GM21367 (cell line): ENCODE measurements around the gene PSMD13.

Experiments used
- ATAC-seq: cut with Tn5 transposase; IDR thresholded peaks from one replicate; pipeline ENCODE4 v1.9.1; 2021; ENCODE audit not compliant: unreplicated experiment

Gene PSMD13

DNA sequence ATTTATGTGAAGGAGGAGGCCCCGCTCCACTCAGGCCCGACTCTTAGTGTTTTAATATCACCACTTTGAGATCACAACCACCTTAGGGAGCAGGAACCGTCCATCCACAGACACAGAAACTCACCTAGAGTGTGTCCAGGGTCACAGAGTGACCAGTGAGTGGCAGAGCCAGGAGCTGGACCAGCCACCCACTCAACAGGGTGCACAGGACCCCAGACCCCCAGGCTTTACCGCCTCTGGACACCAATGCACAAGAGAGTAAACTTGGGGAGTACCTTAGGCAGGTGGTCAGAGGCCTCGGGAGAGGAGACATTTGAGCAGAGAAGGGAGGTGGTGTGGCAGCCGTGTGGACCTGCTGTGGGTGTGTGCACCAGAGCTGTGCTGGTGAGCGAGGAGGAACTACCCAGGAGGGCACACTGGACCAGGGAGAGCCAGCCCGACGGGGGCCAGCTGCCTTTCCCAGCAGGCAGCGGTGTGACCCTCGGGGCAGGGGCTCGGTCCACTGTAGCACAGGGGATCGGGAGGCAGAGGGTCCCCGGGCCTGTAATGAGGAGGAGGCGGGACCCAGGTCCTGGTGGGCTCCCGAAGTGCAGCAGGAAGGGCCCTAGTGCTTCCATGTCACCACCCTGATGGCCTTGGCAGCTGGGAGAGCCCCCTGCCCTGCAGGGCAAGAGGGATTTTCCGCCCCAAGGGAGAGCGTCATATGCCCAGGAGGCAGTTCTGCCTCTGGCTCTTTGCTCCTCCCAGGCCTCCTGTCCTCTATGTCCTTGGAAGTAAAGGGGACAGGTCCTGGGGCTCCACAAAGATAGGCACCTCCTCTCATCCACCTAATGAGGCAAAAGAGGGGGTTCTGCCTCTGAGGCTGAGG is 33.9 kb downstream of the PSMD13 start:
- ATAC-seq: no peak

DNA sequence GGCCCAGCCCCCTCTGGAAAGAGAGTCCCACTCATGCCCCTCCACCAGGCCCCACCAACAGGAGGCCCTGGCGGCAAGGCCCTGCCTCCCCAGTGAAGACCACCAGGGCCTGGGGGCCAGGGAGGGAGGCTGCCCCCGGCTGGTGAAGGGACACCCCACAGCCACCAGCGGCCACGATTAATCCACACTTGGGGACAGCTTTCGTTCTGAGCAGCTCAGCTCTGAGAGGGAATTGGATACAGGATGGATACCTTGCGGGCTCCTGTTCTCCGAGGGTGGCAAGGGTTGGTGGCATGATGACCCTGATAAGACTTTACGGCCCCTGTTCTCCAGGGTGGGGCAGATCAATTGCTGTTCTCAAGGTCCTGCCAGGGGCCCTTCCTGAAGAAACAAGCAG is 34.5 kb downstream of the PSMD13 start:
- ATAC-seq: no peak

DNA sequence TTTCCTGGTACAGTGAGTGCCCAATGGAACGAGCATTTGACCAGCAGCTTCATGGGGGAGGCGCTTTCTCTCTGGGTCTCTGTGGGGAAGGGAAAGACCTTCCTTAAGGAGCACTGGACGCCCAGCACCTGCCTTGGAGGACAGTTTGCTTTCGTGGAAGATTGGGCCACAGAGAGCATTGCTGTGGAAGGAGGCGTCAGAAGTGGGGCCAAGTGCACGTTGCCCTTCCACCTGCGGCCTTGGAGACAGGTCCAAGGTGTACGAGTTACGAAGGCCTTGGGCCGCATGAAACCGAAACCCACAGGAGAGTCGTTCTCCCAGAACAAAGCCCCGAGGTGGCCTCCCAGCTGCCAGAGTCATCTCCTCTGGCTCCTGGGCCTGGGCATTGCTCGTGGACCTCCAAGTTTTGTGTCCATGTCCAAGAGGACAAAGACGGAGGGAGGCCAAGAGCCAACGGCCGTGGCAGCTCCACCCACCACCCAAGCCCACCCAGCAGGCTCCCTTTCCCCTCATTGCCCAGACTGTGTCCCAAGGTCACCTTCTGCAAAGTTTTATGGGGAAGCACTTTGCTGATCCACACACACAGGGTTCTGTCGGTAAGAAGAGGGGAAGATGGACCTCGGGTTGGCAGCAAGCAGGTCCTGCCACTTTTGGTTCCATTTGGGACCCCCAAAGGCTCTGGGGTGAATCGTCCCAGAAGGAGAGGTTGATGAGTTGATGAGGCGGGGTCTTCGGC is 35.6 kb downstream of the PSMD13 start:
- ATAC-seq: no peak

DNA sequence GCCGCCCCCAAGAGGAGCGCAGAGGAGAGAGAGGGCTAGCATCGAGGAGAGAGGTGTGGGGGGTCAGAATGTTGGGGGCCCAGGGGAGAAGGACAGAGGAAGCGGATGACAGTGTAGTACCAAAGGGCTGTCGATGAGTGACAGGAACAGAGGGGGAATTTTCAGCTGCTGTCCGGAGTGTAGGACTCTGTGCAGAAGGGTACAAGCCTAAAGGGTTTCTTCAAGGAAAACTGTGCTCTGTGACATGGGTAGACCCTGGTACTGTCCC is 36.1 kb downstream of the PSMD13 start:
- ATAC-seq: no peak

DNA sequence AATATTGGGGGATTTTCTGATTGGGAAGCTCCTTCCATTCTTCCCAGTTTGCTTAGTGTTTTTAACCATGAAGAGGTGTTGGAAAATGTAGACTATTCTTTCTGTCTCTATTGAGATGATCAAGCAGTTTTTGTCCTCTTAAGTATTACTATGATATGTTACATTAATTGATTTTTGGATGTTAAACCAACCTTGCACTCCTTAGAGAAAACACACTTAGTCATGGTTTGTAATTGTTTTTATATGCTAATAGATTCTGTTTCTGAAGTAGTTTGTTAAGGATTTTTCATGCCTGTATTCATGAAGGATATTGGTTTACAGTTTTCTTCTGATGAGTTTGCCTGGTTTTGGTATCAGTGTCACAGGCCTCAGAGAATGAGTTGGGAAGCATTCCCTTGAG is 39.4 kb downstream of the PSMD13 start:
- ATAC-seq: no peak

DNA sequence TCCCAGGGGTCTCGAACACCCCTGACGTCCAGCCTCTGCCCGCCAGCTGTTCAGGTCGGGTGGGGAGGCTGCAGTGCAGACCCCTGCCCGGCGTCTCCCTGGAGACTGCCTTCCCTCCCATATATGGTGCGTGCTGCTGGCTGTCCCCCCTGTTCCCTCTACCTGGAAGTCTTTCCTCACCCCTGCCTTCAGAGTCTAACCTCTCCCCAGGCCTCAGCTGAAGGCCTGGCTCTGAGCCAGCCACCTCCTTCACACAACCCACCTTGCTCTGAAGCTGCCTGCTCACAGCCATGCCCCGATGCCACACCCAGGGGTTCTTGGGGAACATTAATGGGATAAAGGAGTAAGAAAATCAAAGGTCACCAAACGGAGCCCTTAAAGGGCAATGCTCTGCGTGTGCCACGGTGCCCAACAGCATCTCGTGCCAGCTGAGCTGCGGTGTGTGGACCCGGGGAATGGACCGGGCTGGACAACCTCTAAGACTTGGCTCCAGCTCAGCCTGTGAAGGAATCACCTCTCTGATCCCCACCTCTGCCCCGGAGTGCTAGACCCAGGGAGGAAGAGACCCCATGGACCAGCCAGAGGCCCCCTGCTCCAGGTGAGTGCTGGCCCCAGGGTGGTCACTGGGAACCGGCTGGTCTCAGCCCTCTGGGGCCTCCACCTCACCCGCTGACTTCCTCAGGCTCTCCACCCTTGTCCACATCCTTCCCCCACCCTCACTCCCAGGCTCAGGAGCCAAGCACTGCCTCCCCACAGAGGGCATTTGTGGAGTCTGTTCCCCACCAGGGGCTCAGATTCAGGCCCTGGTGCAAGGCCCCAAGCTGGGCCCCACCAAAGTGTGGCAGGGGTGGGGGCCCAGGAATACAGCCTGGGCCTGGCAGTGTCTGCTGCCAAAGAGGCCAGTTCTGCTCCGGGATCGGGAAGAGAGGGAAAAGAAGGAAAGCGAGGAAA is 41.5 kb downstream of the PSMD13 start, which contains the start of gene NLRP6:
Gene NLRP6, plus strand, starts transcription at position 407 of the 951 bp plus-strand sequence. Its CDS starts 163 bp downstream, at position 570.
- ATAC-seq: no peak

DNA sequence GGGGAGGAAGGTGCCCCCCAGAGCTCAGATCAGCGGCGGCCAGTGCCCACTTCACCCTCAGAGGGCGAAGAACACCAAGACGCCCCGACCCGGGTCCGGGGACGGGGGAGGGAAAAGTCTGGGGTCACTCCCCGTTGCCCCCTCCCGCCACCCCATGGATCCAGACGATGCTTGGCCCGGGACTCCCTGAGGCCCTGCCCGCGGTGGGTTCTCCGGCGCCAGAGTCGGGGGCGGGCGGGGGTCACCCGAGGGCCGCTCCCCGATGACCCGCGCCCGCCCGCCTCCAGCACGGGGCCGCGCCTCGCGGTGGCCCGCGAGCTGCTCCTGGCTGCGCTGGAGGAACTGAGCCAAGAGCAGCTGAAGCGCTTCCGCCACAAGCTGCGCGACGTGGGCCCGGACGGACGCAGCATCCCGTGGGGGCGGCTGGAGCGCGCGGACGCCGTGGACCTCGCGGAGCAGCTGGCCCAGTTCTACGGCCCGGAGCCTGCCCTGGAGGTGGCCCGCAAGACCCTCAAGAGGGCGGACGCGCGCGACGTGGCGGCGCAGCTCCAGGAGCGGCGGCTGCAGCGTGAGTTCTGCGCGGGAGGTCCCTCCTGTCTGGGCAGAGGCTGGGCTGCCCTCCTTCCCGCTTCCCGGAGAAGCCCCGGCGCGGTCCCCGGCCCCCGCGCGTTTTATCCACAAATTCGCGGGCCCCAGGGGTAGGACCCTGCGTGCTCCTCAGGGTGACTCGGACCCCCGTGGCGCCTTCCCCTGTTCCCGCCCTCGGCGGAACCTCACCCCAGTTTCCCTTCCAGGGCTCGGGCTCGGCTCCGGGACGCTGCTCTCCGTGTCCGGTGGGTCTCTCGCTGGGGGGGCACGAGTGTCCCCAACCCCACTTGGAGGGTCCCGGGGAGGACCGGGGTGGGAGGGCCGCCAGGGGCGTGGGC is 42.5 kb downstream of the PSMD13 start:
- no peak for ATAC-seq

DNA sequence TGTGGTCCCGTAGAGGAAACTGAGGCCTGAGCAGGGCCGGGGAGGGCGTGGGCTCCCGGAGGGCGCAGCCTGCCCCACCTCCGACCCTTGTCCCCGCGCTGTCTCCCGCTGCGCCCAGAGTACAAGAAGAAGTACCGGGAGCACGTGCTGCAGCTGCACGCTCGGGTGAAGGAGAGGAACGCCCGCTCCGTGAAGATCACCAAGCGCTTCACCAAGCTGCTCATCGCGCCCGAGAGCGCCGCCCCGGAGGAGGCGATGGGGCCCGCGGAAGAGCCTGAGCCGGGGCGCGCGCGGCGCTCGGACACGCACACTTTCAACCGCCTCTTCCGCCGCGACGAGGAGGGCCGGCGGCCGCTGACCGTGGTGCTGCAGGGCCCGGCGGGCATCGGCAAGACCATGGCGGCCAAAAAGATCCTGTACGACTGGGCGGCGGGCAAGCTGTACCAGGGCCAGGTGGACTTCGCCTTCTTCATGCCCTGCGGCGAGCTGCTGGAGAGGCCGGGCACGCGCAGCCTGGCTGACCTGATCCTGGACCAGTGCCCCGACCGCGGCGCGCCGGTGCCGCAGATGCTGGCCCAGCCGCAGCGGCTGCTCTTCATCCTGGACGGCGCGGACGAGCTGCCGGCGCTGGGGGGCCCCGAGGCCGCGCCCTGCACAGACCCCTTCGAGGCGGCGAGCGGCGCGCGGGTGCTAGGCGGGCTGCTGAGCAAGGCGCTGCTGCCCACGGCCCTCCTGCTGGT is 43.4 kb downstream of the PSMD13 start:
- ATAC-seq: no peak

DNA sequence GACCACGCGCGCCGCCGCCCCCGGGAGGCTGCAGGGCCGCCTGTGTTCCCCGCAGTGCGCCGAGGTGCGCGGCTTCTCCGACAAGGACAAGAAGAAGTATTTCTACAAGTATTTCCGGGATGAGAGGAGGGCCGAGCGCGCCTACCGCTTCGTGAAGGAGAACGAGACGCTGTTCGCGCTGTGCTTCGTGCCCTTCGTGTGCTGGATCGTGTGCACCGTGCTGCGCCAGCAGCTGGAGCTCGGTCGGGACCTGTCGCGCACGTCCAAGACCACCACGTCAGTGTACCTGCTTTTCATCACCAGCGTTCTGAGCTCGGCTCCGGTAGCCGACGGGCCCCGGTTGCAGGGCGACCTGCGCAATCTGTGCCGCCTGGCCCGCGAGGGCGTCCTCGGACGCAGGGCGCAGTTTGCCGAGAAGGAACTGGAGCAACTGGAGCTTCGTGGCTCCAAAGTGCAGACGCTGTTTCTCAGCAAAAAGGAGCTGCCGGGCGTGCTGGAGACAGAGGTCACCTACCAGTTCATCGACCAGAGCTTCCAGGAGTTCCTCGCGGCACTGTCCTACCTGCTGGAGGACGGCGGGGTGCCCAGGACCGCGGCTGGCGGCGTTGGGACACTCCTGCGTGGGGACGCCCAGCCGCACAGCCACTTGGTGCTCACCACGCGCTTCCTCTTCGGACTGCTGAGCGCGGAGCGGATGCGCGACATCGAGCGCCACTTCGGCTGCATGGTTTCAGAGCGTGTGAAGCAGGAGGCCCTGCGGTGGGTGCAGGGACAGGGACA is 44.1 kb downstream of the PSMD13 start:
- ATAC-seq: no peak

DNA sequence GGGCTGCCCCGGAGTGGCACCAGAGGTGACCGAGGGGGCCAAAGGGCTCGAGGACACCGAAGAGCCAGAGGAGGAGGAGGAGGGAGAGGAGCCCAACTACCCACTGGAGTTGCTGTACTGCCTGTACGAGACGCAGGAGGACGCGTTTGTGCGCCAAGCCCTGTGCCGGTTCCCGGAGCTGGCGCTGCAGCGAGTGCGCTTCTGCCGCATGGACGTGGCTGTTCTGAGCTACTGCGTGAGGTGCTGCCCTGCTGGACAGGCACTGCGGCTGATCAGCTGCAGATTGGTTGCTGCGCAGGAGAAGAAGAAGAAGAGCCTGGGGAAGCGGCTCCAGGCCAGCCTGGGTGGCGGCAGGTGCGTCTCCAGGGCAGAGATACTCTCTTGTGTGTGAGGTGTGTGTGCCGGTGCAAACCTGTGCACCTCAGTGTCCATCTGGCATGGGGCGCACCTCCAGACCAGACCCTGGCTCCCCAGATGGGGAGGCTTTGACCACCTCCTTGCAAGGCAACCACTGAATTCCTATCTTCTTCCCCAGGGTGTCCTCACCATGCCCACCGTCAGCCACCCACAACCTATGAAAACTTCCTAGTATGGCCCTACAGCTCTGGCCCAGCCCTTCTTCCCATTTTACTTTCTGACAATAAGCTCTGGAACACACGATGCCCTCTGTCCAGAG is 44.8 kb downstream of the PSMD13 start:
- ATAC-seq: no peak

DNA sequence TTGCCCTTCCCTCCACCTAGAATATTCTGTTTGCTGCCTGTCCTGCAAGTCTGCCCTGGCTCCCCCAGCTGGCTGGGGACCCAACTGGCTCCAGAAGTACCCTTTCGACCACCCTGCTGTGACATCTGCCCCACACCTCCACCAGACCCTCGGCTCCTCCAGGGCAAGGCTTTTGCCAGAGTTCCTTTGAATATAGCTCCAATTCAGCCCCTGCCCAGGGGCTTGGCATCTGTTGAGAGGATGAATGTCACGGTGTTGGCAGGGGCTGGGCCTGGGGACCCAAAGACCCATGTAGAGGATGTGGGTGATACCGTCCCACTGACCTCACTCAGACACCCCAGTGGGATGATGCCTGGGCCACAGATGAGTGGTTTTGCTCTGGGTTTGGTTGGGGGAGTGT is 45.4 kb downstream of the PSMD13 start:
- no peak for ATAC-seq

DNA sequence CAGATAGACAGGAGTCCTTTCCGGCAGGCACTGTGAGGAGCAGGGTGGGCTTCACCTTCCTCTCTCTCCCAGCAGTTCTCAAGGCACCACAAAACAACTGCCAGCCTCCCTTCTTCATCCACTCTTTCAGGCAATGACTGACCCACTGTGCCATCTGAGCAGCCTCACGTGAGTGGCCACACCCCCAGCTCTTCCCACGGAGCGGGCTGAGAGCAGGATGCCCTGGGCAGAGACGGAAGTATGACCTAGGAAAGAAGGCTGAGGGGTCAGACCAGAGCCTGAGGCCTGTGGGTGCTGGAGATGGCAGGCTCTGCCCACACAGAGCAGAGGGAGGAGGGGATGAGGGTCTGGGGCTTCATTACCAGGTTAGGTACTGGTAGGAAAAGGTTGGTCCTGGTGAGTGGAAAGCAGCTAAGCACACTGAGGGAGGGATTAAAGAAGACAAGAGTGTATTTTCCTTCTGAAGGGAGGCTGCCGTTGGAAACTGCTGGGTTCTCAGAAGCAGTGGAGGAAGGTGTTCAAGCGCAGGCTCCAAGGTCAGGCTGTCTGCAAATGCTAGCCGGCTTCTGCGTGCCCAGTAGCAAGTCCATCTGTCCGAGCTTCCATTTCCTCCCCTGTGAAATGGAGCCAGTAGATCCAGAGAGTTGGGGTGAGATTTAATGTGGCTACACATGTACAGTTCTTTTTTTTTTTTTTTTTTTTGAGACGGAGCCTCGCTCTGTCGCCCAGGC is 46.0 kb downstream of the PSMD13 start:
- no peak for ATAC-seq

DNA sequence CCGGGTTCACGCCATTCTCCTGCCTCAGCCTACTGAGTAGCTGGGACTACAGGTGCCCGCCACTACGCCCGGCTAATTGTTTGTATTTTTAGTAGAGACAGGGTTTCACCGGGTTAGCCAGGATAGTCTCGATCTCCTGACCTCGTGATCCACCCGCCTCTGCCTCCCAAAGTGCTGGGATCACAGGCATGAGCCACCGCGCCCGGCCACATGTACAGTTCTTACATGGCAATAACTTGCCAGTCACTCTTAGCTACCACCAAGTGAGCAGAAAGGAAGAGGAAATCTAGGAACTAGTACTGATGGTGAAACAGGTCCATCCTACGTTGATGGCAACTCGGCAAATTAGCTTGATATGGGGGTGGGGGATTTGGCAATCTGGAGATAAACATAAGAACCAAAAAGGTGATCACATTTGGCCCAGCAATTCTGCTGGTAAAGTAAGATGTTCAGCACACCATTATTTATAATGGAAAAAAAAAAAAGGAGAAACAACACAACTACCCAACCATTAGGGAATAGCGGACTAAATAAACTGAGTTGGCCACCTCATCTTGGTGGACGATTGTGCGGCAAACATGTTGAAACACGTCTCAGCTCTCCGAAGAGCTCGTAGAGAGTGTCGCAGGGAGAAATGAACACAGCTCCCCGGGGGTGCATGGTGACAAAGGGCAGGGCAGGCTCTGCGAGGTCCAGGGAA is 46.8 kb downstream of the PSMD13 start:
- no peak for ATAC-seq

DNA sequence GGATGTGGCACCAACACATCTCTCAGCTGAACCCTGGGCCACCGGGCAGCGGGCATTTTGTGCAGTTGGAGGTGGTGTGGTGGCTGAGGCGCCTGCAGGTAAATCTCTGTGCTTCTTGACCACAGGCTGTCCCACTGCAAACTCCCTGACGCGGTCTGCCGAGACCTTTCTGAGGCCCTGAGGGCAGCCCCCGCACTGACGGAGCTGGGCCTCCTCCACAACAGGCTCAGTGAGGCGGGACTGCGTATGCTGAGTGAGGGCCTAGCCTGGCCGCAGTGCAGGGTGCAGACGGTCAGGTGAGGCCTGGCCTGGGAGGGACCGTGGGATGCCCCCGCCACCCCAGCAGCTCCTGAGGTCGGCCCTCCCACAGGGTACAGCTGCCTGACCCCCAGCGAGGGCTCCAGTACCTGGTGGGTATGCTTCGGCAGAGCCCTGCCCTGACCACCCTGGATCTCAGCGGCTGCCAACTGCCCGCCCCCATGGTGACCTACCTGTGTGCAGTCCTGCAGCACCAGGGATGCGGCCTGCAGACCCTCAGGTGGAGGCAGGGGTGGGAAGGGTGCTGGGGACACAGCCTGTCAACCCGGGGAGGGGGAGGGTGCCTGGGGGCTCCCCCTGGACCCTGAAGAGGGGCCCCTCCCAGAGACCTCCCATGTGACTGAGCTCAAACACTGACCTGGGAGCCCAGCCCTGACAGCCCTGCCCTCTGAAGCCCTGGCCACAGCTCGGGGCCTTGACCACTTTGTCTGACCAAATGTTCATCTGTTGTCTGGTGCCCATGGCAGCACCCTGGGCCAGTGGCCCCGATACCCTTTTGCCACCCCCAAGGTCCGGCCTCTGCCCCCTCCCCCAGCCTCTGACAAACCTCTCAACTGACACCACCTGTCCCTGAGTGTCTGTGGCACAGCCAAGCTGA is 47.6 kb downstream of the PSMD13 start:
- no peak for ATAC-seq

DNA sequence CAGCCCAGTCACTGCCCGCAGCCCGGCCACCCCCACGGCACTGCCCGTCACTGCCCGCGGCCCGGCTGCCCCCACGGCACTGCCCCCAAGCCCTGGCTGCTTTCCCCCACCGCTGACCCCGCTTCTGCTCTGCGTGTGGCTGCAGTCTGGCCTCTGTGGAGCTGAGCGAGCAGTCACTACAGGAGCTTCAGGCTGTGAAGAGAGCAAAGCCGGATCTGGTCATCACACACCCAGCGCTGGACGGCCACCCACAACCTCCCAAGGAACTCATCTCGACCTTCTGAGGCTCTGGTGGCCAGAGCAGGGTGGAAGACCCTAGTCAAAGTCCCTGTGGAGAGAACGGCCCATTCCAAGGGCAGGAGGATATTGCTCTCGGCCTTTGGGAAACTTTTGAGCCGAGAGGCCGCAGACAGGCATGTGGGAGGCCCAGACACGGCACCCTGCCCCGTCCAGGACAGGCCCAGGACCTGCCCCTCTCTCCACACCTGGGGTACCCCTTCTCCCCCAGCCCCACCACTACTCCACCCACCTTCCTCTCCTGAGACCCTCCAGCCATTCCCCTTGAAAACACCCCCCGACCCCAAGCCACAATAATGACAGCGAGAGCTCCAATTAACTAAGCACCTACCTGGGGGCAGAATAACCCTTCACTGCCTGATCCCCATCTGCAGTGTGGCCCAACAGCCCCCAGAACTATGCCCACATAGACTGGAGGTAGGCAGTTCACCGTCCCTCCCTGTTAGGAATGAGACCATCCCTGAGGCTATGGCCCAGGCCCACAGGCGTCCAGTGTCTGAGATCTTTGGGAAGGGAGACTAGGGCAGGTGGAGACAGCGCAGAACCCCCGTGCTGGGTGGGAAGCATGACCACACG is 48.5 kb downstream of the PSMD13 start:
- no peak for ATAC-seq
